IPS-20b (cell line): ENCODE measurements around the gene MTUS2.

Experiments used
- H3K27ac ChIP-seq: one replicate; pipeline ENCODE4 v1.5.1; 2013; ENCODE audit warnings: low read length
- H3K27me3 ChIP-seq: 2 replicates; pipeline ENCODE4 v1.6.1; 2013; ENCODE audit warnings: mild to moderate bottlenecking, low read length, inconsistent platforms; ENCODE audit not compliant: insufficient read depth
- H3K36me3 ChIP-seq: 2 replicates; pipeline ENCODE4 v1.6.1; 2013; ENCODE audit warnings: low read depth, mild to moderate bottlenecking, inconsistent platforms, low read length, moderate library complexity; ENCODE audit not compliant: insufficient read depth
- H3K4me1 ChIP-seq: 2 replicates; pipeline ENCODE4 v1.6.1; 2013; ENCODE audit warnings: mild to moderate bottlenecking, control low read depth, inconsistent platforms, low read length, moderate library complexity; ENCODE audit not compliant: insufficient read depth
- H3K4me3 ChIP-seq: 2 replicates; pipeline ENCODE4 v1.5.1; 2013; ENCODE audit warnings: mild to moderate bottlenecking, low read length, inconsistent platforms
- H3K9ac ChIP-seq: 2 replicates; pipeline ENCODE4 v1.6.1; 2013; ENCODE audit warnings: low read depth, mild to moderate bottlenecking, inconsistent platforms, low read length, moderate library complexity
- H3K9me3 ChIP-seq: 2 replicates; pipeline ENCODE4 v1.6.1; 2013; ENCODE audit warnings: mild to moderate bottlenecking, low read depth, low read length, inconsistent platforms; ENCODE audit not compliant: insufficient read depth

MTUS2 gene

GRCh38 chr13:29156136-29156535 is 336.0 kb downstream of the MTUS2 start:
- Histone ChIP-seq H3K4me3 (no peak overlapping the region), H3K4me1 (no peaks in the 10 kb centered on the region), H3K9me3 (peaks cover 13% of the 10 kb centered on the region), H3K9ac (no peak overlapping the region), H3K27me3 (no peaks in the 10 kb centered on the region), H3K27ac (no peak overlapping the region), H3K36me3 (no peaks in the 10 kb centered on the region)

GRCh38 chr13:29159871-29160270 is 339.7 kb downstream of the MTUS2 start:
- Histone ChIP-seq H3K4me3 (no peak overlapping the region), H3K9ac (no peak overlapping the region), H3K9me3 (no peaks in the 10 kb centered on the region), H3K4me1 (no peaks in the 10 kb centered on the region), H3K27ac (no peak overlapping the region), H3K36me3 (no peaks in the 10 kb centered on the region), H3K27me3 (no peaks in the 10 kb centered on the region)

DNA sequence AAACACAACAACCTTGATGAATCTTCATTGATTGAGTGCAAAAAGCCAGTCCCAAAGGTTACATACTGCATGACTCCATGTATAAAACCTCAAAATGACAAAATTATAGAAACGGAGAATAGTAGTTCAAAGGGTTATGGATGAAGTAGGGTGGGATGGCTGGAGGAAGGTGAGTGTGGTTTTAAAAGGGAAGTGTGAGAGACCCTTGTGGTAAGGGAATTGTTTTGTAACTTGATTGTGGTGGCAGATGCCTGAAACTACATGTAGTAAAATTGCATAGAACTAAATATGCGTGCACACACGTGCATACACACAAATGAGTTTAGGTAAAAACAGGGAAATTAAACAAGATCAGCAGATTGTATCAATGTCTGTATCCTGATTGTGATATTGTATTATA is 340.7 kb downstream of the MTUS2 start:
- Histone ChIP-seq H3K4me3 (no peak overlapping the region), H3K36me3 (no peaks in the 10 kb centered on the region), H3K27ac (no peak overlapping the region), H3K9me3 (no peaks in the 10 kb centered on the region), H3K4me1 (no peaks in the 10 kb centered on the region), H3K27me3 (no peaks in the 10 kb centered on the region), H3K9ac (no peak overlapping the region)

DNA sequence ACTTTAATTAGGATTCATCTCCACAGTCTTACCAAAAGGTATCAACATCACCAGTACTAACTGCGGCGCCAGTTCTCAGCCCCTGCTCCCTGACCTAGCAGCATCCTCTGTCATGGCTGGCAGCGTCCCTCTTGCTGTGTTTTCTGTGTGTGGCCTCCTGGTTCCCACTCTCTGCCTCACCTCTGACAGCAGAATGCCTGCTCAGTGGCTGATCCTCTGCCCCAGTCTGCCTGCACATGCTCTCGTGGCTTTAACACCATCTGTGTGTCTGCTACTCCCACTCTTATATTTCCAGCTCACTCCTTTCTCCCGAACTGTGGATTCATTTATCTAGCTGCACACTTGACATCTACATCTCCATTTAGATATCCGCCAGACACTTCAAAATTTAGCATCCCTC is 341.5 kb downstream of the MTUS2 start:
- no peaks in the 10 kb centered on the region for H3K9me3 ChIP-seq
- no peaks in the 10 kb centered on the region for H3K36me3 ChIP-seq
- H3K4me1 ChIP-seq = no peaks in the 10 kb centered on the region
- H3K27ac ChIP-seq = no peak overlapping the region
- no peak overlapping the region for H3K9ac ChIP-seq
- no peaks in the 10 kb centered on the region for H3K27me3 ChIP-seq
- H3K4me3 ChIP-seq = no peak overlapping the region

GRCh38 chr13:29162638-29163235 is 342.6 kb downstream of the MTUS2 start:
- Histone ChIP-seq H3K4me3 (no peak overlapping the region), H3K9ac (no peak overlapping the region), H3K9me3 (no peaks in the 10 kb centered on the region), H3K27me3 (no peaks in the 10 kb centered on the region), H3K36me3 (no peaks in the 10 kb centered on the region), H3K27ac (no peak overlapping the region), H3K4me1 (no peaks in the 10 kb centered on the region)

- Histone ChIP-seq H3K27me3 (no peaks in the 10 kb centered on the region), H3K36me3 (no peaks in the 10 kb centered on the region), H3K4me3 (no peak overlapping the region), H3K9me3 (no peaks in the 10 kb centered on the region), H3K27ac (no peak overlapping the region), H3K4me1 (no peaks in the 10 kb centered on the region), H3K9ac (no peak overlapping the region)
Observed at GRCh38 chr13:29164116-29164515, 344.0 kb downstream of the MTUS2 start.

- no peaks in the 10 kb centered on the region for H3K9me3 ChIP-seq
- H3K9ac ChIP-seq = no peak overlapping the region
- no peaks in the 10 kb centered on the region for H3K27me3 ChIP-seq
- H3K27ac ChIP-seq = no peak overlapping the region
- H3K4me3 ChIP-seq = no peak overlapping the region
- H3K36me3 ChIP-seq = no peaks in the 10 kb centered on the region
- no peaks in the 10 kb centered on the region for H3K4me1 ChIP-seq
Observed at GRCh38 chr13:29165216-29165615, 345.1 kb downstream of the MTUS2 start.

GRCh38 chr13:29165840-29166239 is 345.7 kb downstream of the MTUS2 start:
- H3K4me3 ChIP-seq = no peak overlapping the region
- no peak overlapping the region for H3K9ac ChIP-seq
- no peaks in the 10 kb centered on the region for H3K9me3 ChIP-seq
- no peaks in the 10 kb centered on the region for H3K36me3 ChIP-seq
- H3K4me1 ChIP-seq = no peaks in the 10 kb centered on the region
- H3K27me3 ChIP-seq = no peaks in the 10 kb centered on the region
- no peak overlapping the region for H3K27ac ChIP-seq

DNA sequence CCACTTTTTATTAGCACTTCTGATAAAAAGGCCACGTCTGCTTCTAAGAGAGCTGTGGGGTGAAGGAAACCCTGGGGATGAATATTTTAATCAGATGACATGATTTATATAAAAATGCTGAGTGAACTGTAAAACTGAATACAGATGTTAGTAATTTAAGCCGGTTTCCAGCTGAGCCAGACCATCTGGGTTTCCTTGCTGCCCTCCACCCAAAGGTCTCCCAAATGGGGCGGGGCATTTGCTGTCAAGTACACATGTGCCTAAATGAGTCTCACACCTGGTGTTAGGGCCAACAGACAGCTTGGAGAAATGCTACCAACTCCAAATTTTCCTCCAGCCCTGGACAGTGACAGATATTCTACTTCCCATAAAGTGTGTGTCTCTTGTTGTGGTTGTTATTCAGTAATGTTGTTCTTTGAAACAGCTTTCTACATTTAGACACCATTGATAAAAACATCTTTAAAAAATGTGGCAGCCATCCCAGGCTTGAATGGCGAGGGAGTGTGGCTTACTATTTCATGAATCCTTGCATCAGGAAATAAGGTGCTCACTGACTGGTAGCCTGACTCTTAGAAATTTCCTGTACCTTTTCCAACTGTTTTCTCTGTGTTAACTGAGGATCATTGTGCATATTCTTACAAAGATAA is 350.4 kb downstream of the MTUS2 start:
- Histone ChIP-seq H3K4me1 (no peaks in the 10 kb centered on the region), H3K27ac (no peak overlapping the region), H3K36me3 (no peaks in the 10 kb centered on the region), H3K9me3 (no peaks in the 10 kb centered on the region), H3K4me3 (no peak overlapping the region), H3K27me3 (no peaks in the 10 kb centered on the region), H3K9ac (no peak overlapping the region)

- Histone ChIP-seq H3K9me3 (no peaks in the 10 kb centered on the region), H3K27ac (no peak overlapping the region), H3K4me3 (no peak overlapping the region), H3K27me3 (no peaks in the 10 kb centered on the region), H3K36me3 (no peaks in the 10 kb centered on the region), H3K4me1 (no peaks in the 10 kb centered on the region), H3K9ac (no peak overlapping the region)
Observed at GRCh38 chr13:29171244-29171643, 351.1 kb downstream of the MTUS2 start.

- H3K4me3 ChIP-seq = no peak overlapping the region
- H3K9me3 ChIP-seq = no peaks in the 10 kb centered on the region
- H3K36me3 ChIP-seq = no peaks in the 10 kb centered on the region
- no peak overlapping the region for H3K27ac ChIP-seq
- no peak overlapping the region for H3K9ac ChIP-seq
- no peaks in the 10 kb centered on the region for H3K27me3 ChIP-seq
- H3K4me1 ChIP-seq = no peaks in the 10 kb centered on the region
Observed at GRCh38 chr13:29174093-29174492, 354.0 kb downstream of the MTUS2 start.

DNA sequence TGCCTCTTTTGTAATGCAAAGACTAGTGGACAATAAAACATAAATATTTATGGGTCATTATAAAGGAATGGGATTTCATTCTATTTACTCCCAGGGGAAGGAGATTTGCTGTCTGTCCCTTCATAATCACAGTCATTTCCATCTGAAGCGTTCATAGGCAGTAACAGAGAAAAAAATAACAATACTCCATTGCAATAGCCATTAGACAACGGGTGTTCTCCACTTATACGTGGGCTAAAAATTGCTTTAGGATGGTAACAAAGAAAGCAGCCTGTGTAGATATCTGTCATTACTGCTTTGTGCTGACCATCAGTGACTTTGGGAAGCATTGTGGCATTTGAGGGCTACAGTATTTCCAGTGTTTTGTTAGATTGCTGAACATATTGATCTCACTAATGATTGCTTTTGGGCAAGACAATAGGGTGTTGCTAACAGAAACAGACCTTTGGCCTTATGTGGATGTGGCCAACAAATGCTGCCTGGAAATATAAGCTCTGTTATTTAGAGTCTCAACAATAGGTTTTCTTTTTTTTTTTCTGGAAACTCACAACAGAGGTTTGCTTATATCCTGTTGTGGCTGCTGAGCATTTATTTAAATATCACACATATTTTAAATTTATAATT is 355.2 kb downstream of the MTUS2 start:
- Histone ChIP-seq H3K27me3 (no peaks in the 10 kb centered on the region), H3K9ac (no peak overlapping the region), H3K36me3 (no peaks in the 10 kb centered on the region), H3K4me3 (no peak overlapping the region), H3K4me1 (no peaks in the 10 kb centered on the region), H3K27ac (no peak overlapping the region), H3K9me3 (no peaks in the 10 kb centered on the region)
